Glutamatergic neuron (in vitro differentiated cells): ENCODE data around the gene TXNDC11. TPM values are rescaled to one million over a fixed set of nuclear protein-coding genes. Genes with fewer than 3 reads are reported as not detected.
A peak's percentile ranks its signal among the peaks of the same experiment; 100 is the strongest.

ENCODE experiments used
- DNase-seq: peaks from one replicate; pipeline ENCODE4 v3.0.0; 2022
- H3K27ac Mint-ChIP-seq: one replicate; pipeline ENCODE4 v1.8.0; 2020; ENCODE audit warnings: mild to moderate bottlenecking, mixed read lengths, inconsistent platforms; ENCODE audit not compliant: unreplicated experiment
- H3K27me3 Mint-ChIP-seq: one replicate; pipeline ENCODE4 v1.8.0; 2020; ENCODE audit warnings: mild to moderate bottlenecking, moderate library complexity, mixed read lengths, inconsistent platforms; ENCODE audit not compliant: unreplicated experiment
- H3K36me3 Mint-ChIP-seq: one replicate; pipeline ENCODE4 v1.8.0; 2020; ENCODE audit warnings: mild to moderate bottlenecking, mixed read lengths, inconsistent platforms; ENCODE audit not compliant: unreplicated experiment
- H3K4me1 Mint-ChIP-seq: one replicate; pipeline ENCODE4 v1.8.0; 2020; ENCODE audit warnings: mild to moderate bottlenecking, low read depth, mixed read lengths, inconsistent platforms; ENCODE audit not compliant: unreplicated experiment
- H3K4me3 Mint-ChIP-seq: one replicate; pipeline ENCODE4 v1.8.0; 2020; ENCODE audit warnings: mild to moderate bottlenecking, mixed read lengths, inconsistent platforms; ENCODE audit not compliant: unreplicated experiment
- H3K9me3 Mint-ChIP-seq: one replicate; pipeline ENCODE4 v1.8.0; 2020; ENCODE audit warnings: mild to moderate bottlenecking, moderate library complexity, mixed read lengths, inconsistent platforms; ENCODE audit not compliant: unreplicated experiment
- total RNA-seq: library from RNA; stranded (reverse); fragmentation: NEBNext Ultra II Directional; extraction: Animal tissue kit (Norgen Biotek cat#: 25700); gene quantifications from one replicate; pipeline ENCODE4 v1.2.1, GENCODE V29; 2021; ENCODE audit not compliant: unreplicated experiment
- TF ChIP-seq, protein P1 (sequence below): fragments of 200-600 bp; sonication (generic); IDR thresholded peaks from one replicate; pipeline ENCODE4 v1.5.0; 2021; ENCODE audit not compliant: partially characterized antibody, unreplicated experiment

TXNDC11 gene
- total RNA-seq, 1 donor from 2014 or later = 18.4 TPM

DNA sequence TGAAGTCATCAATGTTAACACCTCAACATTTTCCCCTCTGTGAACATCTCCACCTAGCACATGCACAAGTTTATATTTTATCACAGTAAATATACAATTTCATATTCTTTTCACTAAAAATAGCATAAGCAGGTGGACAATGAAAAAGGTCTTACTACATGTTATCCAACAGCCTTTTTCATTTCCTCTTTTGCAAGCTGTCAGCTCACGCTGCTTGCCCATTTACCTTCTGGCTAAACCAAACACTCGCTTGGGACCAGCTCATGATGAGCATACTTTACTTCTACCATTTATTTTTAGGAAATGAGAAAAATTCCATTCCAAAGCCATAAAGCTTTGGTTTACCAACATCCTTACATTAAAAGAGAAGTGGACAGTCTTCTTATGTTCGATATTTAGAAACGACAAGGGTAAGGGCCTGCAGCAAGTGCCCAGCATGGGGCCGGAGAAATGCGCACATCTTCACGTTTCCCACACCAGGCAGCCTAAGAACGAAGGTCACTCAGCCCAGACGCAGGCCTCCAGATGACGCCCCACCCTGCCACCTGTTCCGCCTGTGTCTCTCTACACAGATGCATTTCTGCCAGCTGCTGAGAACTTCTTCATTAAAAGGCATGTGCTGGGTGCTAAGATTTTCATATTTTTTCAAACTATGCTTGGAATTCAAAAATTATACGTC, 60.5 kb downstream of the TXNDC11 start:
- TF ChIP-seq, protein P1, sequence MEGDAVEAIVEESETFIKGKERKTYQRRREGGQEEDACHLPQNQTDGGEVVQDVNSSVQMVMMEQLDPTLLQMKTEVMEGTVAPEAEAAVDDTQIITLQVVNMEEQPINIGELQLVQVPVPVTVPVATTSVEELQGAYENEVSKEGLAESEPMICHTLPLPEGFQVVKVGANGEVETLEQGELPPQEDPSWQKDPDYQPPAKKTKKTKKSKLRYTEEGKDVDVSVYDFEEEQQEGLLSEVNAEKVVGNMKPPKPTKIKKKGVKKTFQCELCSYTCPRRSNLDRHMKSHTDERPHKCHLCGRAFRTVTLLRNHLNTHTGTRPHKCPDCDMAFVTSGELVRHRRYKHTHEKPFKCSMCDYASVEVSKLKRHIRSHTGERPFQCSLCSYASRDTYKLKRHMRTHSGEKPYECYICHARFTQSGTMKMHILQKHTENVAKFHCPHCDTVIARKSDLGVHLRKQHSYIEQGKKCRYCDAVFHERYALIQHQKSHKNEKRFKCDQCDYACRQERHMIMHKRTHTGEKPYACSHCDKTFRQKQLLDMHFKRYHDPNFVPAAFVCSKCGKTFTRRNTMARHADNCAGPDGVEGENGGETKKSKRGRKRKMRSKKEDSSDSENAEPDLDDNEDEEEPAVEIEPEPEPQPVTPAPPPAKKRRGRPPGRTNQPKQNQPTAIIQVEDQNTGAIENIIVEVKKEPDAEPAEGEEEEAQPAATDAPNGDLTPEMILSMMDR = no peak
- Mint-ChIP-seq H3K27ac (peak overlapping the region; percentile 89), H3K9me3 (peaks cover 13% of the 10 kb centered on the region), H3K4me3 (no peak overlapping the region), H3K27me3 (peaks cover 21% of the 10 kb centered on the region), H3K4me1 (peaks cover 50% of the 10 kb centered on the region), H3K36me3 (no peaks in the 10 kb centered on the region)
- peak; percentile 63 for DNase-seq

DNA sequence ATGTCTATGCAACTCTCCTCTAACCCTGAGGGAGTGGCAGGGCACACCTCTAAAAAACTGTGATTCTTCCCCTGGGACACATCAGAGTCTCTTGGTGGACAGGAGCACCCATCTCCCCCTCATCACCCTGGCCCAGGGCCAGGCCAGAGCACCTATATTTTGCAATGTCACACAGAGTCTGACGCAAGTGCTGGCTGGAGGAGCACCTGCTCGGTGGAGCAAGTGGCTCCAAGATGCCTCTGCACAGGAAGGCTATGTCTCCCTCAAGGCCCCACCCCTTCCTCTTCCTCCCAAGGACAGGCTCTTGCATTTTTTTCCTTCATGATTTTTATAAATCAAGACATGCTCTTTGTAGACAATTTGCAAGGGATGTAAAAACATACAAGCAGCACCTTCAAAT, 61.1 kb downstream of the TXNDC11 start:
- DNase-seq = no peak
- Mint-ChIP-seq H3K4me3 (no peak overlapping the region), H3K27ac (peak overlapping the region; percentile 89), H3K4me1 (peaks cover 50% of the 10 kb centered on the region), H3K9me3 (peaks cover 14% of the 10 kb centered on the region), H3K27me3 (peaks cover 23% of the 10 kb centered on the region), H3K36me3 (no peaks in the 10 kb centered on the region)
- TF ChIP-seq, protein P1 = no peak

DNA sequence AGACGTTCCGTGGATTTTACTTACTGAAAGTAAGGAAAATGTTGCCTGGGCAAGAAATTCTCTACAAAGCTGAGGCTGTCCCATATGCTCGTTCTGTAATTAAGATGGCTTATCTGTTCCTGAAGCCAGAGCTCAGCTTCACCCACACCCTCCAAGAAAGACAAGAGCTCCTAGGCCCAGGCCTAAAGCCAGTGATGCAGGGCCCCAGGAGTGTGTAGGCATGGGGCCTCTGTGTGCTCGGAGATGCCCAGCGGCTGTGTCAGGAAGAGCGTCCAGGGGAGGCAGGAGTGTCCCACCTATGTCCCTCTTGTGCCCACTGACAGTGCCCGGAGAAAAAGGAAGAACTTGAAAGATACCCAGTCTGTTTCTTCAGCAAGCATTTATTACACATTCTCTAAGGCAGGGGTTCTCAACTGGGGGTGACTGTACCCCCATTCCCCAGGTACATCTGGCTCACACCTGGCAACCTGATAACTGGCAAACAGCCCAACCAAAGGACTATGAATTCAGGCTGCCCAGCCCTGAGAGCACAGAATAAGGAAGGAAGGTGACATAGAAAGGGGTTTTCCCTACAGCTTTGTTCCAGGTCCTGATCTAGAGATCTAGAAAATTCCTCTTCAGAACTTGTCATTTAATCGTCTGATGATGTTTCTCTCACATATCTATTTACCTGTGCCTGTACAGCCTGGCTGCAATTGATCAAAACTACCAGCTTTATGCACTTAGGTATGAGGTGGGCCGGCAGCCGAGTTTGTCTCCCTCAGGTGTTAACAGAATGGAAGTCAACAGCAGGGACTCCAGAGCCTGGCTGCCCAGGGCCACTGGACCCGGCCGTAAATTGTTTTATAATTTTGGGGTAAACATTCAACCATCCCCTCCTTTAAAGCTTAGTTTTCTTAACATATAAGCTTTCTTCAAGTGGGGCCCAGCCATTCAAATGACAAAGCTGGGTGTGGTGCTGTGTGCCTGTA, 62.4 kb downstream of the TXNDC11 start:
- H3K9me3 Mint-ChIP-seq = peaks cover 14% of the 10 kb centered on the region
- no peak for DNase-seq
- peaks cover 58% of the 10 kb centered on the region for H3K4me1 Mint-ChIP-seq
- peaks cover 30% of the 10 kb centered on the region for H3K27me3 Mint-ChIP-seq
- H3K27ac Mint-ChIP-seq = peak overlapping the region; percentile 78
- no peaks in the 10 kb centered on the region for H3K36me3 Mint-ChIP-seq
- TF ChIP-seq, protein P1 = no peak
- H3K4me3 Mint-ChIP-seq = no peak overlapping the region

DNA sequence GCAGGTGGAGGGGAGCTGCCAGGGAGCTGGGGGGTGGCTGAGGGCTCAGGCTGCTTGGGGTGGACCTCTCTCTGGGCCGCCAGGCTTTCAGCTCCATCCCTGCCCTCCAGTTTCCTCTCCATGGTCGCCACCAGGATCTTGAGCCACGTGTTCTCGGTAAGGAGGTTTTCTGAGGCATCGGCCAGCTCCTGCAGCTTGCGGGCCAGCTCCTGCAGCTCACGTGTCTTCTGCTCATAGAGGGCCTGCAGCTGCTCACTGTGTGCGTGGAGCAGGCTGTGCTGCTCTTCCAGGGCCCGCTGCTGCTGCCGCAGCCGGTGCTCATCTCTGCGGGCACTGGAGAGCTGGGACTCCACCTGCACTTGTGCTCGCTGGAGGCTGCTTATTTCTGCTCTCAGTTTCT, 63.4 kb downstream of the TXNDC11 start:
- Mint-ChIP-seq H3K36me3 (no peaks in the 10 kb centered on the region), H3K4me1 (peaks cover 57% of the 10 kb centered on the region), H3K27me3 (peaks cover 30% of the 10 kb centered on the region), H3K27ac (peak overlapping the region; percentile 78), H3K9me3 (peaks cover 16% of the 10 kb centered on the region), H3K4me3 (peak overlapping the region; percentile 20)
- TF ChIP-seq, protein P1 = no peak
- no peak for DNase-seq
